Neural cell (in vitro differentiated cells): ENCODE measurements around the gene RPS2.

Experiments used
- MXI1 ChIP-seq: fragments of 450-650 bp; conservative IDR thresholded peaks from 2 replicates; pipeline ENCODE4 v1.6.1; 2014; ENCODE audit warnings: antibody characterized with exemption, mild to moderate bottlenecking; ENCODE audit not compliant: poor library complexity, severe bottlenecking
- TF ChIP-seq, protein P1 (sequence below): fragments of 450-650 bp; IDR thresholded peaks from 2 replicates; pipeline ENCODE4 v1.5.1; 2014; ENCODE audit warnings: antibody characterized with exemption, mild to moderate bottlenecking, moderate library complexity; ENCODE audit not compliant: poor library complexity, severe bottlenecking

DNA sequence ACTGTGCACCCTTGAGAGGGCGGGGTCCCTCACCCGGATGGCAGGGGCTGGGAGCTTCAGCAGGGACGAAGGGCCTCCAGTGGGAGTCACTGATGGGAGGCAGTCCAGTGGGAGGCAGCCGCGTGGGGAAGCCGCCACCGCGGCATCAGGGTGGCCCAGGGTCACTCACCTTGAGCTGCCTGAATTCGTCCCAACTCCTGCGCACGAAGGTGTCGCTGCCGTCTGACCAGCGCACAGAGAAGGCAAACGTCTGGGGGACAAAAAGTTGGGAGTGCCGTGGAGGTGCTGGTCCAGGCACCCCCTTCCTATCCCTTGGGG, 16.1 kb upstream of the RPS2 start:
- TF ChIP-seq, protein P1, sequence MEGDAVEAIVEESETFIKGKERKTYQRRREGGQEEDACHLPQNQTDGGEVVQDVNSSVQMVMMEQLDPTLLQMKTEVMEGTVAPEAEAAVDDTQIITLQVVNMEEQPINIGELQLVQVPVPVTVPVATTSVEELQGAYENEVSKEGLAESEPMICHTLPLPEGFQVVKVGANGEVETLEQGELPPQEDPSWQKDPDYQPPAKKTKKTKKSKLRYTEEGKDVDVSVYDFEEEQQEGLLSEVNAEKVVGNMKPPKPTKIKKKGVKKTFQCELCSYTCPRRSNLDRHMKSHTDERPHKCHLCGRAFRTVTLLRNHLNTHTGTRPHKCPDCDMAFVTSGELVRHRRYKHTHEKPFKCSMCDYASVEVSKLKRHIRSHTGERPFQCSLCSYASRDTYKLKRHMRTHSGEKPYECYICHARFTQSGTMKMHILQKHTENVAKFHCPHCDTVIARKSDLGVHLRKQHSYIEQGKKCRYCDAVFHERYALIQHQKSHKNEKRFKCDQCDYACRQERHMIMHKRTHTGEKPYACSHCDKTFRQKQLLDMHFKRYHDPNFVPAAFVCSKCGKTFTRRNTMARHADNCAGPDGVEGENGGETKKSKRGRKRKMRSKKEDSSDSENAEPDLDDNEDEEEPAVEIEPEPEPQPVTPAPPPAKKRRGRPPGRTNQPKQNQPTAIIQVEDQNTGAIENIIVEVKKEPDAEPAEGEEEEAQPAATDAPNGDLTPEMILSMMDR: no peak
- no peak for TF ChIP-seq MXI1
